Right lobe of liver (tissue), 4 donors: ENCODE measurements around the gene COL2A1.

Source experiments
- POLR2A ChIP-seq: fragments of 450-650 bp; IDR thresholded peaks from one replicate; pipeline ENCODE4 v1.6.1; 2017; ENCODE audit warnings: antibody characterized with exemption, mild to moderate bottlenecking
- TF ChIP-seq, protein P1 (sequence below), 4 donors: fragments of 200-600 bp in 3 of 4; fragments of 450-650 bp in 1 of 4; IDR thresholded peaks; one replicate each; pipeline versions ENCODE4 v1.5.1 to v1.8.0; 2016 to 2022; ENCODE audit warnings: antibody characterized with exemption in 4 of 4, mild to moderate bottlenecking in 2 of 4
- donor health status: DM: no; HTN: no; CAD: no.
- donor health status: DM: no; HTN: no; CAD: no.
- donor health status: DM: no; HTN: yes; CAD: no.

DNA sequence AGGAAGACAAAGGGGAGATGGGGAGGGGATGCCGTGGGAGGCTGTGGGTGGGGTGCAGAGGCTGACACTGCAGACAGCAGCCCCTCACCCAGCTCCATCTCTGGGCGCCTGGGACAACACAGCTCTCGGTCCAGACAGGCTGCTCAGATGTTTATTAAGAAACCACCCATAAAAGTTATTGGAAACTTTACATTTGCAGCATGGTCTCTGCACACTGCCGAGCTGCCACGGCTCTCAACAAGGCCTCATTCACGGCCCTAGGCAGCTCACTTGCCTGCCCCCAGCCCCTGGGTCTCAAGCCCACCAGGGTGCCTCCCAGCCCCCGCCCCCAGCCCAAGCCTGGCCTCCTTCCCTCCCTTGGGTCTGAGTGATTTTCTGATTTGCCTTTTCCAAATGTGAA is 21.0 kb upstream of the COL2A1 start:
- TF ChIP-seq, protein P1, sequence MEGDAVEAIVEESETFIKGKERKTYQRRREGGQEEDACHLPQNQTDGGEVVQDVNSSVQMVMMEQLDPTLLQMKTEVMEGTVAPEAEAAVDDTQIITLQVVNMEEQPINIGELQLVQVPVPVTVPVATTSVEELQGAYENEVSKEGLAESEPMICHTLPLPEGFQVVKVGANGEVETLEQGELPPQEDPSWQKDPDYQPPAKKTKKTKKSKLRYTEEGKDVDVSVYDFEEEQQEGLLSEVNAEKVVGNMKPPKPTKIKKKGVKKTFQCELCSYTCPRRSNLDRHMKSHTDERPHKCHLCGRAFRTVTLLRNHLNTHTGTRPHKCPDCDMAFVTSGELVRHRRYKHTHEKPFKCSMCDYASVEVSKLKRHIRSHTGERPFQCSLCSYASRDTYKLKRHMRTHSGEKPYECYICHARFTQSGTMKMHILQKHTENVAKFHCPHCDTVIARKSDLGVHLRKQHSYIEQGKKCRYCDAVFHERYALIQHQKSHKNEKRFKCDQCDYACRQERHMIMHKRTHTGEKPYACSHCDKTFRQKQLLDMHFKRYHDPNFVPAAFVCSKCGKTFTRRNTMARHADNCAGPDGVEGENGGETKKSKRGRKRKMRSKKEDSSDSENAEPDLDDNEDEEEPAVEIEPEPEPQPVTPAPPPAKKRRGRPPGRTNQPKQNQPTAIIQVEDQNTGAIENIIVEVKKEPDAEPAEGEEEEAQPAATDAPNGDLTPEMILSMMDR (IDR thresholded peaks at IDR 0.05) = no peak
- TF ChIP-seq POLR2A = no peak
